SK-N-SH treated with all-trans-retinoic acid at 6 μM for 48 hours (cell line): Measurements from ENCODE around the gene THAP2.

Experiments used
- TCF4 ChIP-seq: fragments of 250-450 bp; sonication (Bioruptor Pico); IDR thresholded peaks from 2 replicates; pipeline ENCODE4 v1.8.0; 2021; ENCODE audit warnings: mild to moderate bottlenecking, moderate library complexity, borderline replicate concordance
- ZNF565 ChIP-seq: fragments of 450-650 bp; formaldehyde crosslinking; conservative IDR thresholded peaks from 2 replicates; pipeline ENCODE4 v1.5.0; 2020; ENCODE audit warnings: low read depth, mild to moderate bottlenecking, moderate library complexity

GRCh38 chr12:71671816-71672215, 7.7 kb downstream of the THAP2 start:
- no peak for TF ChIP-seq TCF4
- no peak for TF ChIP-seq ZNF565 (CRISPR knock-in tag)
